Lower leg skin (tissue), 3 donors: Measurements from ENCODE around the gene PMM2.

Experiments used
- POLR2A ChIP-seq, 2 donors: fragments of 450-650 bp; IDR thresholded peaks; one replicate each; pipeline ENCODE4 v1.6.1; 2016 to 2017; ENCODE audit warnings: antibody characterized with exemption in 2 of 2, mild to moderate bottlenecking in 1 of 2, moderate library complexity in 1 of 2
- TF ChIP-seq, protein P1 (sequence below), 3 donors: fragments of 450-650 bp; IDR thresholded peaks; one replicate each; pipeline ENCODE4 v1.5.1; 2016; ENCODE audit warnings: antibody characterized with exemption in 3 of 3, mild to moderate bottlenecking in 3 of 3, moderate library complexity in 2 of 3

DNA sequence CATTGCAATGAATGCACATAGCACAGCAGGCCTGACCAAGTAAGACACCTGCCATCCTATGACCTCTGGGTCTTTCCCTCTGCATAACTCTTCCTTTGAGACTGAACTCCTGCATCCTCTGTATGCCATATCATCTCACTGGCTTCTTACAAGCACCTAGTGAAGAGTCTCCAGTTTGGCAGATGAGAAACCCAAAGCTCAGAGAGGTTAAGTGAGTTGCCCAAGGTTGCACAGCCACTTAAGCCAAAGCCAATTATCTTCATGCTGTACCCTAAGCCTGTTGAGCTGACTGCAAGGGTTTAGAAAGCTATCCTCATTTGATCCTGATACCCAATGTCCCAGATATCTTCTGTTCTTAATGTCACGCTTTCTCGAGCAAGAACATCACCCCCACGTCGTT is 35.4 kb upstream of the PMM2 start:
- TF ChIP-seq, protein P1, sequence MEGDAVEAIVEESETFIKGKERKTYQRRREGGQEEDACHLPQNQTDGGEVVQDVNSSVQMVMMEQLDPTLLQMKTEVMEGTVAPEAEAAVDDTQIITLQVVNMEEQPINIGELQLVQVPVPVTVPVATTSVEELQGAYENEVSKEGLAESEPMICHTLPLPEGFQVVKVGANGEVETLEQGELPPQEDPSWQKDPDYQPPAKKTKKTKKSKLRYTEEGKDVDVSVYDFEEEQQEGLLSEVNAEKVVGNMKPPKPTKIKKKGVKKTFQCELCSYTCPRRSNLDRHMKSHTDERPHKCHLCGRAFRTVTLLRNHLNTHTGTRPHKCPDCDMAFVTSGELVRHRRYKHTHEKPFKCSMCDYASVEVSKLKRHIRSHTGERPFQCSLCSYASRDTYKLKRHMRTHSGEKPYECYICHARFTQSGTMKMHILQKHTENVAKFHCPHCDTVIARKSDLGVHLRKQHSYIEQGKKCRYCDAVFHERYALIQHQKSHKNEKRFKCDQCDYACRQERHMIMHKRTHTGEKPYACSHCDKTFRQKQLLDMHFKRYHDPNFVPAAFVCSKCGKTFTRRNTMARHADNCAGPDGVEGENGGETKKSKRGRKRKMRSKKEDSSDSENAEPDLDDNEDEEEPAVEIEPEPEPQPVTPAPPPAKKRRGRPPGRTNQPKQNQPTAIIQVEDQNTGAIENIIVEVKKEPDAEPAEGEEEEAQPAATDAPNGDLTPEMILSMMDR (IDR thresholded peaks at IDR 0.05) = no peak
- no peak for TF ChIP-seq POLR2A (IDR thresholded peaks at IDR 0.05)
